Measurements from ENCODE around the gene TMEM198.

DNA sequence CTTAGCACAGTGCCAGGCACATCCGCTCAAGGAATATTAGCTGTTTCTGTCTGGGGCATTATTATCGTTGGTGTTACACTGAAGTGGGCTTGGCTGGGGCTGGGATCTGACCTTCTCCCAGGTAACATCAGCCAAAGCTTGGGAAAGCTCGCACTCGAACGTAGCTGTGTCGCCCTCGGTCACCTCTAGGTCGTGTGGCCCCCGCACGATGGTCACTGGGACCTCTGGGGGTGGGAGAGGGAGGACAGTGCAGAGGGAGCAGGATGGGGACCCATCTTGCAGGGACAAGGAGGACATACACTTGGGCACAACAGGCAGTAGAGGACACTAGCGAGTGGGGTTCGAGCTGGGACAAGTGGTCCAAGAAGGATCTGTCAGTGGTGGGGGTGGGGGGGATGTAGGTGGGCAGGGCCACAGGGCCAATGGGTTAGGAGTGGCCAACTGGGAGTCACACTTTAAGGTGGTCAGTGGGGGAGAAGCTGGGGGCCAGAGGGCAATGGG, 9.7 kb downstream of the TMEM198 start:
- TF ChIP-seq, protein P1, sequence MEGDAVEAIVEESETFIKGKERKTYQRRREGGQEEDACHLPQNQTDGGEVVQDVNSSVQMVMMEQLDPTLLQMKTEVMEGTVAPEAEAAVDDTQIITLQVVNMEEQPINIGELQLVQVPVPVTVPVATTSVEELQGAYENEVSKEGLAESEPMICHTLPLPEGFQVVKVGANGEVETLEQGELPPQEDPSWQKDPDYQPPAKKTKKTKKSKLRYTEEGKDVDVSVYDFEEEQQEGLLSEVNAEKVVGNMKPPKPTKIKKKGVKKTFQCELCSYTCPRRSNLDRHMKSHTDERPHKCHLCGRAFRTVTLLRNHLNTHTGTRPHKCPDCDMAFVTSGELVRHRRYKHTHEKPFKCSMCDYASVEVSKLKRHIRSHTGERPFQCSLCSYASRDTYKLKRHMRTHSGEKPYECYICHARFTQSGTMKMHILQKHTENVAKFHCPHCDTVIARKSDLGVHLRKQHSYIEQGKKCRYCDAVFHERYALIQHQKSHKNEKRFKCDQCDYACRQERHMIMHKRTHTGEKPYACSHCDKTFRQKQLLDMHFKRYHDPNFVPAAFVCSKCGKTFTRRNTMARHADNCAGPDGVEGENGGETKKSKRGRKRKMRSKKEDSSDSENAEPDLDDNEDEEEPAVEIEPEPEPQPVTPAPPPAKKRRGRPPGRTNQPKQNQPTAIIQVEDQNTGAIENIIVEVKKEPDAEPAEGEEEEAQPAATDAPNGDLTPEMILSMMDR (IDR thresholded peaks at IDR 0.05), result no peak
- TF ChIP-seq ZFX (IDR thresholded peaks at IDR 0.05; ENCODE audit: borderline replicate concordance), result no peak
